OCI-LY1 (cell line): ENCODE results near the gene ALKBH2.
"Not testable (repeated sequence)": the region's sequence is repeated elsewhere in the genome, so short reads cannot be mapped to it uniquely, and the experiment has no call there.

Experiments used
- H2AFZ ChIP-seq: fragments of 200-600 bp; sonication (generic), shearing (Covaris generic); 2 replicates; pipeline ENCODE4 v1.6.0; 2014; ENCODE audit warnings: antibody characterized with exemption, mild to moderate bottlenecking, low read length
- H3F3A ChIP-seq: fragments of 200-600 bp; sonication (generic), shearing (Covaris generic); 2 replicates; pipeline ENCODE4 v1.6.0; 2014; ENCODE audit warnings: mild to moderate bottlenecking, antibody characterized with exemption, low read length, moderate library complexity; ENCODE audit not compliant: insufficient read depth
- H3K27ac ChIP-seq: fragments of 200-600 bp; sonication (generic); 2 replicates; pipeline ENCODE4 v1.5.1; 2014; ENCODE audit warnings: low read length, mixed run types, mild to moderate bottlenecking, low read depth; ENCODE audit not compliant: poor library complexity, severe bottlenecking
- H3K27me3 ChIP-seq: fragments of 200-600 bp; sonication (generic); 2 replicates; pipeline ENCODE4 v1.6.0; 2014; ENCODE audit warnings: antibody characterized with exemption, mild to moderate bottlenecking, low read length, moderate library complexity; ENCODE audit not compliant: insufficient read depth
- H3K36me3 ChIP-seq: fragments of 200-600 bp; sonication (generic); 2 replicates; pipeline ENCODE4 v1.6.1; 2014; ENCODE audit warnings: mild to moderate bottlenecking, antibody characterized with exemption, low read length, moderate library complexity, mixed read lengths; ENCODE audit not compliant: insufficient read depth
- H3K4me1 ChIP-seq: fragments of 200-600 bp; sonication (generic); 2 replicates; pipeline ENCODE4 v1.5.1; 2014; ENCODE audit warnings: mild to moderate bottlenecking, low read length, moderate library complexity; ENCODE audit not compliant: insufficient read depth, severe bottlenecking
- H3K4me2 ChIP-seq: fragments of 200-600 bp; sonication (generic), shearing (Covaris generic); 2 replicates; pipeline ENCODE4 v1.6.1; 2014; ENCODE audit warnings: low read length
- H3K4me3 ChIP-seq: fragments of 200-600 bp; sonication (generic); 2 replicates; pipeline ENCODE4 v1.5.1; 2014; ENCODE audit warnings: low read length, low read depth, mild to moderate bottlenecking, mixed read lengths; ENCODE audit not compliant: poor library complexity, severe bottlenecking
- H3K79me2 ChIP-seq: fragments of 200-600 bp; shearing (Covaris generic); 2 replicates; pipeline ENCODE4 v1.6.1; 2016; ENCODE audit warnings: mixed run types, low read length, mixed read lengths; ENCODE audit not compliant: insufficient read depth
- H3K9ac ChIP-seq: fragments of 200-600 bp; sonication (generic), shearing (Covaris generic); 2 replicates; pipeline ENCODE4 v1.6.1; 2014; ENCODE audit warnings: mild to moderate bottlenecking, low read length, mixed read lengths
- H3K9me2 ChIP-seq: fragments of 200-600 bp; sonication (generic), shearing (Covaris generic); 2 replicates; pipeline ENCODE4 v1.6.1; 2014; ENCODE audit warnings: low read depth, mild to moderate bottlenecking, low read length, mixed read lengths
- H3K9me3 ChIP-seq: fragments of 200-600 bp; shearing (Covaris generic); 2 replicates; pipeline ENCODE4 v1.6.1; 2014; ENCODE audit warnings: low read length, mixed read lengths
- H4K20me1 ChIP-seq: fragments of 200-600 bp; sonication (generic), shearing (Covaris generic); 2 replicates; pipeline ENCODE4 v1.6.0; 2016; ENCODE audit warnings: mild to moderate bottlenecking, low read length; ENCODE audit not compliant: insufficient read depth
- CTCF ChIP-seq: fragments of 200-600 bp; sonication (generic), shearing (Covaris generic); IDR thresholded peaks from 2 replicates; pipeline ENCODE4 v1.5.1; 2017; ENCODE audit warnings: mild to moderate bottlenecking, antibody characterized with exemption, low read length, moderate library complexity, mixed read lengths
- EZH2 ChIP-seq: fragments of 200-600 bp; sonication (generic), shearing (Covaris generic); IDR thresholded peaks from 2 replicates; pipeline ENCODE4 v1.8.0; 2017; ENCODE audit warnings: borderline replicate concordance, mixed run types, mild to moderate bottlenecking, antibody characterized with exemption, low read length, moderate library complexity, mixed read lengths

The ALKBH2 gene

DNA sequence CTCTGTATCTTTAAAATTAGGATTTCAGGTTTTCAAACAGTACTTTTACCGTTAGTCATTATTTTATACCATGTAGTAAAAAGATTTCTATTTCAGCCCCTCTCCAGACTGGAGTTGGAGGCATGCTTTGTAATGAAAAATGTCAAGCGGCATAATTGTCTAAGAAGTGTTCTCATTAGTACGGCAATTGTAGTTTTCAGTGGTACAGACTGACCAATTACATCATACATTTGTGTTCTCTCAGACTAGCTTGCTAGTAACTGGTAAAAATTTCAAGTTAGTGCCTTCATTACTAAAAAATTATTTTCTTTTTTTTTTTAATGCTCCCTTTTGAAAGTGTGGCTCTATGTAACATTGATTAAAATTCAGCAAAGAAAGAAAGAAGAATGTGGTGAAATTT, 36.4 kb downstream of the ALKBH2 start:
- H3K36me3 ChIP-seq: no peaks in the 10 kb centered on the region
- no peaks in the 10 kb centered on the region for H3K9me3 ChIP-seq
- no peaks in the 10 kb centered on the region for H3K27me3 ChIP-seq
- no peak overlapping the region for H3K27ac ChIP-seq
- H3K4me3 ChIP-seq: no peak overlapping the region
- no peaks in the 10 kb centered on the region for H3F3A ChIP-seq
- no peak for TF ChIP-seq CTCF
- TF ChIP-seq EZH2: no peak
- H3K4me2 ChIP-seq: no peak overlapping the region
- H3K9ac ChIP-seq: no peak overlapping the region
- no peaks in the 10 kb centered on the region for H3K9me2 ChIP-seq
- H4K20me1 ChIP-seq: no peaks in the 10 kb centered on the region
- no peak overlapping the region for H2AFZ ChIP-seq
- H3K79me2 ChIP-seq: no peaks in the 10 kb centered on the region
- H3K4me1 ChIP-seq: peaks cover 20% of the 10 kb centered on the region

DNA sequence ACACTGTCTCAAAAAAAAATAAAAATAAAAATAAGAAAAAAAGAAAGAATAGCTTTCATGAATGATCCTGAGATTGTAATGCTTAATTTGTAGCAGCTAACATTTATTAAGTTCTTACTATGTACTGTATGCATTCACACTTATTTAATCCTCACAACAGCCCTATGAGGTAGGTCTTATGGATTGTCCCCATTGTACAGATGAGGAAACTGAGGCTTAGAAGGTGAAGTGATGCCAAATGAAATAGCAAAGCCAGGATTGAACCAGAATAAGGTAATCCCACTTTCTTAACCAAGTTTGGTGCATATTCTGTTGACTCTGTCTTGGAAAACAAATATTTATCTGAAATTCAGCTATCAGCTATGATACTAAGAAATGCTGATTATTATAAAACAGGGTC, 38.8 kb downstream of the ALKBH2 start:
- Histone ChIP-seq H3K79me2 (no peaks in the 10 kb centered on the region), H3K27me3 (no peaks in the 10 kb centered on the region), H3K4me2 (no peak overlapping the region), H3K9ac (no peak overlapping the region), H3K27ac (no peak overlapping the region), H2AFZ (no peak overlapping the region), H3K9me2 (no peaks in the 10 kb centered on the region), H3K36me3 (no peaks in the 10 kb centered on the region), H3K4me3 (no peak overlapping the region), H3F3A (no peaks in the 10 kb centered on the region), H3K9me3 (no peaks in the 10 kb centered on the region), H3K4me1 (peaks cover 16% of the 10 kb centered on the region), H4K20me1 (no peaks in the 10 kb centered on the region)
- no peak for TF ChIP-seq CTCF
- no peak for TF ChIP-seq EZH2

DNA sequence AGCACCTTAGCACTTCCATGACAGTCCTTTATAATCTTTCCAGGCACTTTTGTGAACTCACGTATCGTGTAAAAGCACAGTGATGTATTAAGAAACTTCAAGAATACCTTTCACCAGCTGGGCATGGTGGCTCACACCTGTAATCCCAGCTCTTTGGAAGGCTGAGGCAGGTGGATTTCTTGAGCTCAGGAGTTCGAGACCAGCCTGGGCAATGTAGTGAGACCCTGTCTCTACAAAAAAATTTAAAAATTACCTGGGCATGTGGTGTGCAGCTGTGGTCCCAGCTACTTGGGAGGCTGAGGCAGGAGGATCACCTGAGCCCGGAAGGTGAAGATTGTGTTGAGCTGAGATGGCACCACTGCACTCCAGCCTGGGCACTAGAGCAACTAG, 39.2 kb downstream of the ALKBH2 start:
- peak overlapping the region; percentile 81 for H3K4me2 ChIP-seq
- peak overlapping the region; percentile 95 for H3K4me3 ChIP-seq
- H3K9ac ChIP-seq: peak overlapping the region; percentile 86; the same call in 1 of the 2 replicates
- not testable (repeated sequence) for H4K20me1 ChIP-seq, H3K9me3 ChIP-seq, H3K27ac ChIP-seq, H3F3A ChIP-seq, H3K79me2 ChIP-seq, H3K36me3 ChIP-seq, H2AFZ ChIP-seq, H3K9me2 ChIP-seq, H3K27me3 ChIP-seq
- H3K4me1 ChIP-seq: peaks cover 16% of the 10 kb centered on the region

GRCh38 chr12:109053382-109054123, 39.7 kb downstream of the ALKBH2 start:
- TF ChIP-seq EZH2 (no peak), CTCF (no peak)
- peak overlapping the region; percentile 52 for H3K27ac ChIP-seq

More at GRCh38 chr12:109053382-109054123, 39.7 kb downstream of the ALKBH2 start:
- no peaks in the 10 kb centered on the region for H3F3A ChIP-seq
- H3K4me3 ChIP-seq: peak overlapping the region; percentile 95
- H2AFZ ChIP-seq: no peak overlapping the region
- H4K20me1 ChIP-seq: no peaks in the 10 kb centered on the region
- H3K79me2 ChIP-seq: no peaks in the 10 kb centered on the region
- H3K4me1 ChIP-seq: peaks cover 16% of the 10 kb centered on the region
- H3K9ac ChIP-seq: peak overlapping the region; percentile 86
- no peaks in the 10 kb centered on the region for H3K9me3 ChIP-seq
- no peaks in the 10 kb centered on the region for H3K27me3 ChIP-seq
- no peaks in the 10 kb centered on the region for H3K9me2 ChIP-seq
- peak overlapping the region; percentile 81 for H3K4me2 ChIP-seq
- H3K36me3 ChIP-seq: no peaks in the 10 kb centered on the region
